ENCODE measurements around the gene NRROS.

- TF ChIP-seq CTCF (IDR thresholded peaks at IDR 0.05) (peak; percentile 84 to 94 (median 87)), POLR2AphosphoS5 (IDR thresholded peaks at IDR 0.05) (peak in 1 of 4 donors; percentile 21), POLR2A (IDR thresholded peaks at IDR 0.05) (no peak), EP300 (IDR thresholded peaks at IDR 0.05) (no peak)
Observed at GRCh38 chr3:196684548-196685407, 45.3 kb downstream of the NRROS start.
